GM21529 (cell line): ENCODE measurements around the gene EMX1.
"Not testable (repeated sequence)": the region's sequence is repeated elsewhere in the genome, so short reads cannot be mapped to it uniquely, and the experiment has no call there.

Experiments
- ATAC-seq: cut with Tn5 transposase; IDR thresholded peaks from one replicate; pipeline ENCODE4 v1.9.1; 2021; ENCODE audit not compliant: unreplicated experiment

EMX1 gene

GRCh38 chr2:72900191-72900825 is 17.0 kb upstream of the EMX1 start:
- ATAC-seq = no peak

- no peak for ATAC-seq
Measured at GRCh38 chr2:72901426-72901825, 15.9 kb upstream of the EMX1 start.

GRCh38 chr2:72907369-72907768 is 9.9 kb upstream of the EMX1 start:
- ATAC-seq = not testable (repeated sequence)

GRCh38 chr2:72908741-72909140 is 8.6 kb upstream of the EMX1 start:
- ATAC-seq = no peak

- no peak for ATAC-seq
Measured at GRCh38 chr2:72911256-72911655, 6.1 kb upstream of the EMX1 start.

- ATAC-seq = no peak
Measured at GRCh38 chr2:72913486-72914205, 3.7 kb upstream of the EMX1 start.

GRCh38 chr2:72914206-72914559 is 3.1 kb upstream of the EMX1 start:
- no peak for ATAC-seq

- ATAC-seq = no peak
Measured at GRCh38 chr2:72914589-72915319, 2.6 kb upstream of the EMX1 start.

GRCh38 chr2:72915320-72915906 is 1.9 kb upstream of the EMX1 start:
- no peak for ATAC-seq

GRCh38 chr2:72915907-72916742 is 1.2 kb upstream of the EMX1 start:
- peak; percentile 64 for ATAC-seq

- no peak for ATAC-seq
Measured at GRCh38 chr2:72916743-72917137, 579 bp upstream of the EMX1 start.

GRCh38 chr2:72917877-72918553 is 696 bp downstream of the EMX1 start:
- ATAC-seq = peak; percentile 3

- no peak for ATAC-seq
Measured at GRCh38 chr2:72919414-72920317, 2.3 kb downstream of the EMX1 start.

- no peak for ATAC-seq
Measured at GRCh38 chr2:72920318-72921087, 3.2 kb downstream of the EMX1 start.

GRCh38 chr2:72921088-72921851 is 4.0 kb downstream of the EMX1 start:
- no peak for ATAC-seq

GRCh38 chr2:72921853-72922252 is 4.5 kb downstream of the EMX1 start:
- no peak for ATAC-seq

GRCh38 chr2:72923833-72924352 is 6.6 kb downstream of the EMX1 start:
- no peak for ATAC-seq
